ENCODE data around the gene MBNL1.

Gene MBNL1

GRCh38 chr3:152253514-152253913, 15.2 kb upstream of the MBNL1 start:
- no peak for DNase-seq

- DNase-seq: no peak
Observed at GRCh38 chr3:152254041-152254440, 14.7 kb upstream of the MBNL1 start.

GRCh38 chr3:152255290-152255689, 13.4 kb upstream of the MBNL1 start:
- DNase-seq: no peak

- DNase-seq: no peak
Observed at GRCh38 chr3:152256851-152257562, 11.7 kb upstream of the MBNL1 start.

GRCh38 chr3:152257563-152258035, 11.1 kb upstream of the MBNL1 start:
- DNase-seq: no peak

GRCh38 chr3:152258448-152259393, 10.0 kb upstream of the MBNL1 start:
- DNase-seq: peak in 1 of 14 donors; percentile 28

- DNase-seq: no peak
Observed at GRCh38 chr3:152259468-152259867, 9.3 kb upstream of the MBNL1 start.

- DNase-seq: no peak
Observed at GRCh38 chr3:152260026-152260425, 8.7 kb upstream of the MBNL1 start.

- DNase-seq: no peak
Observed at GRCh38 chr3:152260529-152260928, 8.2 kb upstream of the MBNL1 start.

GRCh38 chr3:152261329-152261728, 7.4 kb upstream of the MBNL1 start:
- DNase-seq: no peak

- no peak for DNase-seq
Observed at GRCh38 chr3:152263711-152264110, 5.0 kb upstream of the MBNL1 start.

- no peak for DNase-seq
Observed at GRCh38 chr3:152264378-152264777, 4.4 kb upstream of the MBNL1 start.

GRCh38 chr3:152266221-152266995, 2.3 kb upstream of the MBNL1 start:
- peak in 3 of 14 donors; percentile 16 to 59 (median 41) for DNase-seq

- peak in 2 of 14 donors; percentile 18 to 30 for DNase-seq
Observed at GRCh38 chr3:152267831-152268554, 736 bp upstream of the MBNL1 start.

- DNase-seq: peak in 10 of 14 donors; percentile 73 to 90 (median 83)
Observed at GRCh38 chr3:152269056-152269830, 514 bp downstream of the MBNL1 start.

GRCh38 chr3:152269831-152270734, 1.4 kb downstream of the MBNL1 start:
- DNase-seq: peak in 11 of 14 donors; percentile 19 to 81 (median 45)

GRCh38 chr3:152270937-152271336, 2.2 kb downstream of the MBNL1 start:
- DNase-seq: no peak

GRCh38 chr3:152271501-152272236, 2.9 kb downstream of the MBNL1 start:
- no peak for DNase-seq

GRCh38 chr3:152272771-152273242, 4.1 kb downstream of the MBNL1 start:
- DNase-seq: no peak
